ENCODE measurements around the gene CDK2.
"Not testable (repeated sequence)": the region's sequence is repeated elsewhere in the genome, so short reads cannot be mapped to it uniquely, and the experiment has no call there.

Gene CDK2

DNA sequence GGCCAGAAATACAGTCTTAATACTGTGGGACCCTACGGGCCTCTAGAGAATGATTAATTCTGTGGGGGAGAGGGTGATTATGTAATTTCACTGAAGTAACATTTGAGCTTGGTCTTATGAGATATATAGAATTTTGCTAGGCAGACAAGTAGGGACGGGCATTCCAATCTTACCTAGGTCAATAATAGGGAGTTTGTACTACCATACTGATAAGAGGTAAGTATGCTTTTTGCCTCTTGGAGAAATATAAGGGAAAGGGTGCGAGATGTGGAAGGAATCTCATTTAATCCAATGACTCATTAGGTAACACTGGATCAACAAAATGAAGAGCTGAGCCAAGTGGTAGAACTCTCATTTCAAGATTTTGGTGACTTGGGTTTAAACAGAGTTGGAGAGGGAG is 12.4 kb downstream of the CDK2 start:
- DNase-seq (ENCODE audit: low read depth in 2 of 2) = no peak

DNA sequence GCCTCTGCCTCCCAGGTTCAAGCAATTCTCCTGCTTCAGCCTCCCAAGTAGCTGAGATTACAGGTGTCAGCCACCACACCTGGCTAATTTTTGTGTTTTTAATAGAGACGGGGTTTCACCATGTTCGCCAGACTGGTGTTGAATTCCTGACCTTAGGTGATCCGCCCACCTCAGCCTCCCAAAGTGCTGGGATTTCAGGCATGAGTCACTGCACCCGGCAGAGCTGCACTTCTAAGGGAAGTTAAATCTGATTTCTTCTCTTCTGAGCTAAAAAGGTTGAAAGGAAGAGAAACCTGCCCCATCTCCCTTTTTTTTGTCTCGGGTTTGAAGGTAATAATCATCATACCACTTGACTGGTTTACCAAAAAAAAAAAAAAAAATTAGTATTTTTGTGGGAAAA is 15.3 kb downstream of the CDK2 start:
- not testable (repeated sequence) for DNase-seq (ENCODE audit: low read depth in 2 of 2)

DNA sequence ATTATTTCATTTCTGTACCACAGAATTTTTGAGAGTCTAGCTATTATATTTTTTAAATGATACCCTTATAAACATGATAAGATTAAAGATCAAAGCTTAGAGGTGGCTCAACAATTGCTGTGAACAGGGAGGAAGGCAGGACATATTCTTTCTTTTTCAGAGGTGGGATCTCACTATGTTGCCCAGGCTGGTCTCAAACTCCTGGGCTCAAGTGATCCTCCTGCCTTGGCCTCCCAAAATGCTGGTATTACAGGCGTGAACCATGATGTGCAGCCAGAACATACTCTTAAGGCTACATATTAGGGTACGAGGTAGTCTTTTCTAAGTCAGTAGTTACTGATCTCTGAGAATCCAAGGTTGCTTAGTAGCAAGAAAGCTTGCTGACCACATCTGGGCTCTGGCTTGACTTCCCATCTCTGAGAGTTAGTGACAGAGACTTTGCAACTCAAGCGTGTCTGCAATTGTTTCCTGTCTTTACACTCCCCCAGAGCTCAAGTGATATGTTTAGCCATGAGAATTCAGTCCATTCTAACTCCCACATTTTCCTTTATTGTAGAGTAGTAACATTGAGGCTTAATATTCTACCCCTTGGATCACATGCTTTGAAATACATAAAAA is 15.8 kb downstream of the CDK2 start:
- no peak for DNase-seq (ENCODE audit: low read depth in 2 of 2)

GRCh38 chr12:55983232-55983842 is 16.7 kb downstream of the CDK2 start:
- DNase-seq (ENCODE audit: low read depth in 2 of 2) = no peak

DNA sequence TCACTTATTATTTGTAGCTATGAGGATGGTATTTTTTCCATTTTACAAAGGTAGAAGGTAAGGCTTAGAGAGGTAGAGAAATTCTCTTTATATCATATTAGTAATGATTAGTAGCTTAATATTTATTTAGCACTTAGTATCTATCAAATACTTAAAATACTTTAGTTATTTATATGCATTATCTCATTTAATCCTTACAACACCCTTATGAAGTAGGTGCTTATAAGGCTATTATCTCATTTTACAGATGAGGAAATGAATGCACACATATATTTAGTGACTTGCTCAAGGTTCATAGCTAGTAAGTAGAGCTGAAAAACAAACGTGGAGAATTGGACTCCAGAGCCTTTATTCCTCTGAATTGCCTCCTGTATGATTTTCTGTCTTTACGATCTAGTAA is 18.2 kb downstream of the CDK2 start:
- DNase-seq (ENCODE audit: low read depth in 2 of 2) = no peak

GRCh38 chr12:55985341-55985740 is 18.7 kb downstream of the CDK2 start:
- no peak for DNase-seq (ENCODE audit: low read depth in 2 of 2)

DNA sequence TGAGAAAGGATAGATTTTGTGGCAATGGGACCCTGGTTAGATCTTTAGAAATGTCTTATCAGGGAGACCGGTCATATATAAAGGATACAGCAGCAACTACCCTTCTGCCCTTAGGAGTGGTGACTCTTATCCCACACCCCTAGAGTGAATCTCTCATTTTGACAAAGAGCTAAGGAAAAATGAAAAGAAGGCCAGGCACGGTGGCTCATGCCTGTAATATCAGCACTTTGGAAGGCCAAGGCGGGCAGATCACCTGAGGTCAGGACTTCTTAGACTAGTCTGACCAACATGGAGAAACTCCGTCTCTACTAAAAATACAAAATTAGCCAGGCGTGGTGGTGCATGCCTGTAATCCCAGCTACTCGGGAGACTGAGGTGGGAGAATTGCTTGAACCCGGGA is 19.3 kb downstream of the CDK2 start:
- not testable (repeated sequence) for DNase-seq (ENCODE audit: low read depth in 2 of 2)

- no peak for DNase-seq (ENCODE audit: low read depth in 2 of 2)
Observed at GRCh38 chr12:55991110-55991509, 24.5 kb downstream of the CDK2 start.

GRCh38 chr12:55993230-55993853 is 26.7 kb downstream of the CDK2 start:
- DNase-seq (ENCODE audit: low read depth in 2 of 2) = no peak

- no peak for DNase-seq (ENCODE audit: low read depth in 2 of 2)
Observed at GRCh38 chr12:55995366-55995765, 28.7 kb downstream of the CDK2 start.

GRCh38 chr12:55996201-55996714 is 29.6 kb downstream of the CDK2 start:
- DNase-seq (ENCODE audit: low read depth in 2 of 2) = peak in 1 of 2 experiments; percentile 29

GRCh38 chr12:55996715-55997534 is 30.3 kb downstream of the CDK2 start, which contains the start of gene SUOX:
Gene SUOX (plus strand): TSS chr12:55997276. CDS start chr12:56002222, 4,946 bp downstream.
- DNase-seq (ENCODE audit: low read depth in 2 of 2) = no peak

GRCh38 chr12:55997535-55997859 is 30.9 kb downstream of the CDK2 start:
- DNase-seq (ENCODE audit: low read depth in 2 of 2) = no peak

DNA sequence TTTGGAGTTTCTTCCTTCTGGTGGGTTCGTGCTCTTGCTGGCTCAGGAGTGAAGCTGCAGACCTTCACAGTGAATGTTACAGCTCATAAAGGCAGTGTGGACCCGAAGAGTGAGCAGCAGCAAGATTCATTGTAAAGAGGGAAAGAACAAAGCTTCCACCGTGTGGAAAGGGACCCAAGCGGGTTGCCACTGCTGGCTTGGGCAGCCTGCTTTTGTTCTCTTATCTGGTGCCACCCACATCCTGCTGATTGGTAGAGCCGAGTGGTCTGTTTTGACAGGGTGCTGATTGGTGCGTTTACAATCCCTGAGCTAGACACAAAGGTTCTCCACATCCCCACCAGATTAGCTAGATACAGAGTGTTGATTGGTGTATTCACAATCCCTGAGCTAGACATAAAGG is 32.9 kb downstream of the CDK2 start:
- DNase-seq (ENCODE audit: low read depth in 2 of 2) = not testable (repeated sequence)

DNA sequence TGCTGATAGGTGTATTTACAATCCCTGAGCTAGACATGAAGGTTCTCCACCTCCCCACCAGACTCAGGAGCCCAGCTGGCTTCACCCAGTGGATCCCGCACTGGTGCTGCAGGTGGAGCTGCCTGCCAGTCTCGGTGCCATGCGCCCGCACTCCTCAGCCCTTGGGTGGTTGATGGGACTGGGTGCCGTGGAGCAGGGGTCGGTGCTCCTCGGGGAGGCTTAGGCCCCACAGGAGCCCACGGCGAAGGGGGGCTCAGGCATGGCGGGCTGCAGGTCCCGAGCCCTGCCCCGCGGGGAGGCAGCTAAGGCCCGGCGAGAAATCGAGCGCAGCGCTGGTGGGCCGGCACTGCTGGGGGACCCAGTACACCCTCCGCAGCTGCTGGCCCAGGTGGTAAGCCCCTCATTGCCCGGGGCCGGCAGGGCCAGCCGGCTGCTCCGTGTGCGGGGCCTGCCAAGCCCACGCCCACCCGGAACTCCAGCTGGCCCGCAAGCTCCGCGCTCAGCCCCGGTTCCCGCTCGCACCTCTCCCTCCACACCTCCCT is 33.4 kb downstream of the CDK2 start:
- not testable (repeated sequence) for DNase-seq (ENCODE audit: low read depth in 2 of 2)

DNA sequence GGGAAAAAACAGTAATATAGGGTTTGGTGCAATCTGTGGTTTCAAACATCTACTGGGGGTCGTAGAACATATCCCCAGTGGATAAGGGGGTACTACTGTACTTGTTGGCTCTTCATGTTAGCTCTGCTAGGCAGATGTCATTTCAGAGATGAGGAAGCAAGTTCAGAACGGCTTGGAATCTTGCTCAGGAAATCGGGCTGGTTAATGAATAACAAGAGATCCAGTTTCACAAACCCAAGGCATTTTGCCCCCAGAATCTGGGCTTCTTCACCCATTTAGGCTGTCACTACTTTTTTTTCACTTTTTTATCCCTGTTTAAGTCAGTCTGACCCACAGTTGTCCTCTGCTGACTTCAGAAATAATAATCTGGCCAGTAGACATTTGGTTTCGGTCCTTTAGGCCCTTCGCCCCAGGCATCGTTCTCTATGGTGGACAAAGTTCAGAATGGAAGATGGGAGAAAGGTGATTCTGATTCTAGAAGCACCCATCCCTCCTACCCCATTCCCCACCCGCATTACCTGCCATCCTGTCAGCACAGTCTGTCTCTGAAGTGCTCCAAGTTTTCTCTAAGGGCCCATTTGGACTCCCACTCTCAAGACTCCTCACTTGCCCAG is 35.0 kb downstream of the CDK2 start:
- DNase-seq (ENCODE audit: low read depth in 2 of 2) = no peak

DNA sequence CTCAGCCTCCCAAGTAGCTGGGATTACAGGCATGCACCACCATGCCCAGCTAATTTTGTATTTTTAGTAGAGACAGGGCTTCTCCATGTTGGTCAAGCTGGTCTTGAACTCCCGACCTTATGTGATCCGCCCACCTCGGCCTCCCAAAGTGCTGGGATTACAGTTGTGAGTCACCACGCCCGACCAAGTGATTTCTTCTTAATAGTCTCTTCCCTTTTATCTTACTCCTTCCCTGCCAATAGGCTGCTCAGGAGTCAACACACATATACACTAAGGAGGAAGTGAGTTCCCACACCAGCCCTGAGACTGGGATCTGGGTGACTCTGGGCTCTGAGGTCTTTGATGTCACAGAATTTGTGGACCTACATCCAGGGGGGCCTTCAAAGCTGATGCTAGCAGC is 36.7 kb downstream of the CDK2 start:
- DNase-seq (ENCODE audit: low read depth in 2 of 2) = not testable (repeated sequence)

- DNase-seq (ENCODE audit: low read depth in 2 of 2) = no peak
Observed at GRCh38 chr12:56004211-56004610, 37.6 kb downstream of the CDK2 start.

DNA sequence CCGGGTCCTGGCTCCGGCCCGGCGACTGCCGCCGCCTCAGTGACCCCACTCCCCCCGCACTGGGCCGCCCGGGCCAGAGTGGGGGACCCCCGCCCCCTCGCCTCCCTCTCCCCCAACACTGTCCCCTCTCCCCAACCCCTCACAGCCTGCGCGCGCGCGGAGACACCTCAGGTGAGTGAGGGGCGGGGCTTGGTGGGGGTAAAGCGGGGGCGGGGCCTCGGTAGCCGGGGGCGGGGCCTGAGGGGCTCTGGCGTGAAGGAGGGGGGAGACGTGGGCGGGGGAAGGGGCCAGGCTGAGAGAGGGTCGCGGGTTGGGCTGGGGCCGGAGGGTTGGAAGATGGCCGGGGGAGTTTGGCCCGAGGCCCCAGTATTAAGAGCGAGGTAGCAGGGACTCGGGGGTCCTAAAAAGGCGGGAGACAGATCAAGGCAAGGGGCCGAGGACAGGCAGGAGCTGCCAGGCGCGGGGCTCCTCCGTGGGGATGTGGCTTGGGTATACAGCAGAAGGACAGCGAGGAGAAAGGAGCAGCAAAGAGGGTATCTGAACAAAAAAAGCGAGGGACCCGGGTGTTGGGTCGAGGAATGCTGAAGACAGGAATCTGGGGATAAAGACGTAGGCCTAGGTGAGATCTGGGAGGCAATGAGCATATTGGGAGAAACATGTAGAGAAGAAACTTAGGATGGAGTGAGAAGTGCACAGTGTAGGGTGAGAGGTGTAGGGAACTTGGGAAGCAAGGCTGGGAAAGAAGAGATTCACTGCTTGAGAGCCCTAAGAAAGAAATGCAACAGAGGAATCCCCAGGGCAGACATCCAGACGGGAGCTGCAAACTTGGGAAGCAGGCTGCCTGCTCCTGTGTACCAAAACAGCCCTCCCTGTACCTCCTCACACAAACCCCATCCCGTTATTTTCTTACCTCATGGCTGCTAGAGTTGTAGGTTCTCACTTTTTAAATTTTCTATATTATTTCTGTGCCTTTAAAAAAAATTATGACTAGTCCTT is 41.2 kb downstream of the CDK2 start:
- DNase-seq (ENCODE audit: low read depth in 2 of 2) = peak in 1 of 2 experiments; percentile 51

DNA sequence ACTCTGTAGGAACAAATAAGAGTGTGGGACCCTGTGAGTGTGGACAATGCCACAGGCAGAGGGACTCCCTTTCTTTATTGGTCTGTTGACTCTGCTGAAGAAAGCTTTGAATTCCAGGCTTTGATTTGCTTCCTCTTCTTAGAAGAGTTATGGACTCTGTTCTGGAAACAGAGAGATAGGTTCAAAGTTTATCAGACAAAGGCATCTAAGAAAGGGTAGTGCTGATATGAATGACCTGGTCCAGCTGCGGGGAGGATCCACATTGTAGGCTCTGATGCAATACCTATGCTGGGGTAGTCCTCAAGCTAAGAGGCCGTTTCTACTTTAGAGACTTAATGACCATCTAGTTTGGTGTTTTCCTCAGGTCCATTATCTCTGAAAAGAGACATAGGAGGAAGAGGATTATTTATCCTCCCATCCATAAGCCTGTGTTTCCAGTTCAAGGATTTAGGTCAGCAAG is 43.5 kb downstream of the CDK2 start:
- DNase-seq (ENCODE audit: low read depth in 2 of 2) = no peak

Measured in stimulated activated CD4-positive, alpha-beta T cell treated with anti-CD3 and anti-CD28 coated beads, Interleukin-12 subunit alpha, Interleukin-12 subunit beta, amount 100 ng/mL, for 24 hours (primary cell).